Activated CD8-positive, alpha-beta memory T cell treated with anti-CD3 and anti-CD28 coated beads for 1 hour (primary cell): Measurements from ENCODE around the gene POLR3K.
"Not testable (repeated sequence)": the region's sequence is repeated elsewhere in the genome, so short reads cannot be mapped to it uniquely, and the experiment has no call there.

ENCODE experiments used
- DNase-seq, 2 donors: peaks; one replicate each; pipeline ENCODE4 v3.0.0-alpha.2; 2020; ENCODE audit warnings: low read depth in 1 of 2; ENCODE audit errors: extremely low read depth in 1 of 2

POLR3K gene

DNA sequence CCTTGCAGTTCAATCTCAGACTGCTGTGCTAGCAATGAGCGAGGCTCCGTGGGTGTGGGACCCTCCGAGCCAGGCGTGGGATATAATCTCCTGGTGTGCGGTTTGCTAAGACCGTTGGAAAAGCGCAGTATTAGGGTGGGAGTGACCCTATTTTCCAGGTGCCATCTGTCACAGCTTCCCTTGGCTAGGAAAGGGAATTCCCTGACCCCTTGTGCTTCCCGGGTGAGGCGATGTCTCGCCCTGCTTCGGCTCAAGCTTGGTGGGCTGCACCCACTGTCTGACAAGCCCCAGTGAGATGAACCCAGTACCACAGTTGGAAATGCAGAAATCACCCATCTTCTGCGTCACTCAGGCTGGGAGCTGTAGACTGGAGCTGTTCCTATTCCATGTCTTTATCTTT, 32.5 kb downstream of the POLR3K start:
- not testable (repeated sequence) for DNase-seq

DNA sequence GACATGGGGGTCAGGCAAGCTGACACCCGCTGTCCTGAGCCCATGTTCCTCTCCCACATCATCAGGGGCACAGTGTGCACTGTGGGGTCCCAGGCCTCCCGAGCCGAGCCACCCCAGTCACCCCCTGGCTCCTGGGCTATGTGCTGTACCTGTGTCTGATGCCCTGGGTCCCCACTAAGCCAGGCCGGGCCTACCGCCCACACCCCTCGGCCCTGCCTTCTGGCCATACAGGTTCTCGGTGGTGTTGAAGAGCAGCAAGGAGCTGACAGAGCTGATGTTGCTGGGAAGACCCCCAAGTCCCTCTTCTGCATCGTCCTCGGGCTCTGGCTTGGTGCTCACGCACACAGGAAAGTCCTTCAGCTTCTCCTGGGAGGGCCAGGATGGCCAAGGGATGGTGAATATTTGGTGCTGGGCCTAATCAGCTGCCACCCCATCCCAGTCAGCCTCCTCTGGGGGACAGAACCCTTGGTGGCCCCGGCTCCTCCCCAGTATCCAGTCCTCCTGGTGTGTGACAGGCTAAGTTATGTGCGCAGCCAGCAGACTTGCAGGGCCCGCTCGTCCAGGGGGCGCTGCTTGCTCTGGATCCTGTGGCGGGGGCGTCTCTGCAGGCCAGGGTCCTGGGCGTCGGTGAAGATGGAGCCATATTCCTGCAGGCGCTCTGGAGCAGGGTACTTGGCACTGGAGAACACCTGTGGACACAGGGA, 36.2 kb downstream of the POLR3K start:
- DNase-seq = not testable (repeated sequence)

DNA sequence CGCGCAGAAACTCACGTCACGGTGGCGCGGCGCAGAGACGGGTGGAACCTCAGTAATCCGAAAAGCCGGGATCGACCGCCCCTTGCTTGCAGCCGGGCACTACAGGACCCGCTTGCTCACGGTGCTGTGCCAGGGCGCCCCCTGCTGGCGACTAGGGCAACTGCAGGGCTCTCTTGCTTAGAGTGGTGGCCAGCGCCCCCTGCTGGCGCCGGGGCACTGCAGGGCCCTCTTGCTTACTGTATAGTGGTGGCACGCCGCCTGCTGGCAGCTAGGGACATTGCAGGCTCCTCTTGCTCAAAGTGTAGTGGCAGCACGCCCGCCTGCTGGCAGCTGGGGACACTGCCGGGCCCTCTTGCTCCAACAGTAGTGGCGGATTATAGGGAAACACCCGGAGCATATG, 42.6 kb downstream of the POLR3K start:
- DNase-seq = peak; percentile 74 to 76

DNA sequence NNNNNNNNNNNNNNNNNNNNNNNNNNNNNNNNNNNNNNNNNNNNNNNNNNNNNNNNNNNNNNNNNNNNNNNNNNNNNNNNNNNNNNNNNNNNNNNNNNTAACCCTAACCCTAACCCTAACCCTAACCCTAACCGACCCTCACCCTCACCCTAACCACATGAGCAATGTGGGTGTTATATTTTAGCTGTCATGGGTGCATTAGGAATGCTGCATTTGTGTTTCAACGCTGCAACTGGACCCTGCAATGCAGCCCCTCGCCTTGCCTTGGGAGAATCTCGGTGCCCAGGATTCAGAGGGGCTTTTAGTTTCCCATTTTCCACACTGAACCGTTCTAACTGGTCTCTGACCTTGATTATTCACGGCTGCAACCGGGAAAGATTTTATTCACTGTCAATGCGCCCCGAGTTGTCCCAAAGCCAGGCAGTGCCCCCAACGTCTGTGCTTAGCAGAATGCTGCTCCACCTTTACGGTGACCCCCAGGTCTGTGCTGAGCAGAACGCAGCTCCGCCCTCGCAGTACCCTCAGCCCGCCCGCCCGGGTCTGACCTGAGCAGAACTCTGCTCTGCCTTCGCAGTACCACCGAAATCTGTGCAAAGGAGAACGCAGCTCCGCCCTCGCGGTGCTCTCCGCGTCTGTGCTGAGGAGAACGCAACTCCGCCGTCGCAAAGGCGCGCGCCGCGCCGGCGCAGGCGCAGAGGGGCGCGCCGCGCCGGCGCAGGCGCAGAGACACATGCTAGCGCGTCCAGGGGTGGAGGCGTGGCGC, 43.3 kb downstream of the POLR3K start:
- no peak for DNase-seq
